SK-N-SH (cell line): ENCODE measurements around the gene PHEX. TPM values are rescaled to one million over a fixed set of nuclear protein-coding genes. Genes with fewer than 3 reads are reported as not detected.

ENCODE experiments used
- CTCF ChIA-PET: fragments of 300-600, 350-600 bp; formaldehyde crosslinking; extraction: SDS; loops from one replicate; lab custom pipeline; 2021; lab: Yijun Ruan, JAX
- POLR2A ChIA-PET: fragments of 350-600 bp; sonication (Branson Sonifier 250); formaldehyde crosslinking; extraction: SDS; loops from one replicate; lab custom pipeline; 2020; ENCODE audit warnings: antibody characterized with exemption, inconsistent platforms; lab: Yijun Ruan, JAX
- DNase-seq: peaks from one replicate; pipeline ENCODE4 v3.0.0; 2012
- H2AFZ ChIP-seq: fragments of 200-600 bp; sonication (generic); 2 replicates; pipeline ENCODE4 v1.8.1; 2016; ENCODE audit warnings: antibody characterized with exemption, mild to moderate bottlenecking, low read depth
- H3F3A ChIP-seq: fragments of 200-600 bp; sonication (generic); replicated peaks from 2 replicates; pipeline ENCODE3; 2016; ENCODE audit warnings: antibody characterized with exemption, mild to moderate bottlenecking; ENCODE audit not compliant: insufficient read depth
- H3K27ac ChIP-seq, 2 experiments: fragments of 200-500 bp in 1 of 2; fragments of 200-600 bp in 1 of 2; sonication (Bioruptor generic) in 1 of 2; sonication (generic), shearing (Covaris generic) in 1 of 2; 2 replicates each; pipeline versions ENCODE4 v1.5.1 to v1.6.1; 2014 to 2016; ENCODE audit warnings: low read depth in 2 of 2, inconsistent platforms in 1 of 2, low read length in 1 of 2, mild to moderate bottlenecking in 1 of 2, mixed read lengths in 1 of 2
- H3K27me3 ChIP-seq: fragments of 200-600 bp; sonication (generic), shearing (Covaris generic); 2 replicates; pipeline ENCODE4 v1.6.1; 2016; ENCODE audit warnings: mixed run types; ENCODE audit not compliant: insufficient read depth
- H3K36me3 ChIP-seq, 2 experiments: fragments of 200-500 bp in 1 of 2; fragments of 200-600 bp in 1 of 2; sonication (Bioruptor generic) in 1 of 2; sonication (generic) in 1 of 2; replicated peaks in 1 of 2; 2 replicates each; pipeline versions ENCODE3 to v1.5.1; 2014 to 2016; ENCODE audit warnings: low read length in 1 of 2, mild to moderate bottlenecking in 1 of 2; ENCODE audit not compliant: insufficient read depth in 2 of 2, control insufficient read depth in 1 of 2
- H3K4me1 ChIP-seq, 2 experiments: fragments of 200-500 bp in 1 of 2; fragments of 200-600 bp in 1 of 2; sonication (Bioruptor generic) in 1 of 2; sonication (generic), shearing (Covaris generic) in 1 of 2; 2 replicates each; pipeline versions ENCODE4 v1.5.1 to v1.6.1; 2014 to 2016; ENCODE audit warnings: low read depth in 1 of 2, low read length in 1 of 2, mixed run types in 1 of 2; ENCODE audit not compliant: insufficient read depth in 2 of 2, control insufficient read depth in 1 of 2
- H3K4me2 ChIP-seq: fragments of 200-600 bp; sonication (generic), shearing (Covaris generic); 2 replicates; pipeline ENCODE4 v1.6.1; 2017; ENCODE audit warnings: mixed run types
- H3K4me3 ChIP-seq, 2 experiments: fragments of 200-500 bp in 1 of 2; fragments of 200-600 bp in 1 of 2; sonication (Bioruptor generic) in 1 of 2; sonication (generic), shearing (Covaris generic) in 1 of 2; 2 replicates each; pipeline versions ENCODE4 v1.5.1 to v1.8.1; 2014 to 2016; ENCODE audit warnings: low read depth in 2 of 2, inconsistent platforms in 1 of 2, low read length in 1 of 2, mild to moderate bottlenecking in 1 of 2, mixed read lengths in 1 of 2, moderate library complexity in 1 of 2
- H3K79me2 ChIP-seq: fragments of 200-600 bp; sonication (generic); 2 replicates; pipeline ENCODE4 v1.8.1; 2017; ENCODE audit warnings: mild to moderate bottlenecking; ENCODE audit not compliant: insufficient read depth
- H3K9ac ChIP-seq: fragments of 200-600 bp; sonication (generic); 2 replicates; pipeline ENCODE4 v1.6.1; 2017; ENCODE audit warnings: mixed run types
- H3K9me2 ChIP-seq: fragments of 200-600 bp; sonication (generic); 2 replicates; pipeline ENCODE4 v1.6.1; 2017; ENCODE audit warnings: mixed run types
- H3K9me3 ChIP-seq: fragments of 200-600 bp; sonication (generic); 2 replicates; pipeline ENCODE4 v1.6.1; 2017; ENCODE audit warnings: mixed run types, mild to moderate bottlenecking, moderate library complexity
- H4K20me1 ChIP-seq: fragments of 200-600 bp; sonication (generic); 2 replicates; pipeline ENCODE4 v1.6.1; 2017; ENCODE audit warnings: mild to moderate bottlenecking, mixed run types; ENCODE audit not compliant: insufficient read depth
- EZH2phosphoT487 ChIP-seq: fragments of 200-600 bp; sonication (generic); IDR thresholded peaks from 2 replicates; pipeline ENCODE4 v1.6.1; 2017; ENCODE audit warnings: low read depth, mixed run types, mild to moderate bottlenecking, antibody characterized with exemption, moderate library complexity, borderline replicate concordance
- FOSL2 ChIP-seq: IDR thresholded peaks from 2 replicates; pipeline ENCODE4 v1.4.0; 2012; ENCODE audit warnings: low read depth, mild to moderate bottlenecking, moderate library complexity, borderline replicate concordance
- POLR2AphosphoS5 ChIP-seq: IDR thresholded peaks from 2 replicates; pipeline ENCODE4 v1.6.1; 2012; ENCODE audit warnings: low read depth, low read length
- SIN3A ChIP-seq: IDR thresholded peaks from 2 replicates; pipeline ENCODE4 v1.6.1; 2012; ENCODE audit warnings: low read depth, mild to moderate bottlenecking, low read length, moderate library complexity, borderline replicate concordance
- SMC3 ChIP-seq: IDR thresholded peaks from 2 replicates; pipeline ENCODE4 v1.6.1; 2012; ENCODE audit warnings: low read depth, low read length, improper control_type of control experiment
- TCF12 ChIP-seq: IDR thresholded peaks from 2 replicates; pipeline ENCODE4 v1.4.0; 2012
- YY1 ChIP-seq: IDR thresholded peaks from 2 replicates; pipeline ENCODE4 v1.4.0; 2012; ENCODE audit warnings: low read depth, mild to moderate bottlenecking
- WGBS: methylation state at CpG from one replicate; pipeline ENCODE4 v1.1.6; 2017; ENCODE audit warnings: low lambda C conversion rate; 5-methylcytosine and 5-hydroxymethylcytosine counted together
- polyA plus RNA-seq, 3 experiments: library from polyadenylated mRNA; depleted of rRNA; stranded (reverse); fragments of >200 nt; gene quantifications; 2 replicates each; pipeline ENCODE4 v1.2.3, GENCODE V29; 2012
- TF ChIP-seq, protein P1 (sequence below): IDR thresholded peaks from 2 replicates; pipeline ENCODE4 v1.6.1; 2012; ENCODE audit warnings: mild to moderate bottlenecking, low read depth, low read length, moderate library complexity
- TF ChIP-seq, protein P2 (sequence below): fragments of 200-600 bp; sonication (generic); IDR thresholded peaks from 2 replicates; pipeline ENCODE4 v1.6.1; 2017; ENCODE audit warnings: antibody characterized with exemption, mild to moderate bottlenecking, moderate library complexity

The PHEX gene
- polyA plus RNA-seq, 1 of the 3 experiments (the other 2 are of a cell fraction), result 0.35 TPM

DNA sequence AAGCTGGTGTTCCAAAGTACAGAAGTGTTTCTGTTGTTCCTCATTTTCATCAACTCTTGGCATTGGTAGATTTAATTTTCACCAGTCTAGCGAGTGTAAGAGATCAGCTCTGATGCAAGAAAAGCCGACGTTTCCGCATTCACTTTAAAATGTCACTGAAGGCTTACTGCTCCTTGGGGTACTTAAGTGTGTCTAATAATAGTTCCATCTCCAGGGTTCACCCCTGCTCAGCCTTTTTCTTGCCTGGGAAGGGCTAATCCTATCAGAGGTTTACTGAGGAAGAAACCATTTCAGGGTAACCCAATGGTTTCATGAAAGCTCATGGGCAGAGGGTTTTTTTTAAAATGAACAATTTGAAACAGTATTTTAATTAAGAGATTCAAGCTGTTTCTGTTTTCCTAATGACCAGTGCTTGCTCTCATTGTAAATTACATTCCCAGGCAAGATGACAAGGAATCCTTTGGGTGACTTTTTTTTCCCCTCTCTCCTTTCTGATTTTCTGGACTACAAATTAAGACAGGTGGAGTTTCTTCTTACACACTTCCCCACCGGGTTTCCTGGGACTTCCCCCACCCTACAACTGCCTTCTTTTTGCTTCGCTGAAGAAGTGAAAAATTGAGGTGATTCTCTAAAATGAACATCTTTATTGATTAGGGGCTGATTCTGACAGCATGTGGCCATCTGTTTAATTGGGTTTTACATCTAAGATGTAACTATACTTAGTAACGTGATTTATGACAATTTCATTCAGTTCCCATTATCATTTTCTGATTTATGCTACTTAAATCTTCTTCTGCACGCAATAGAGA lies 161.9 kb downstream of the PHEX start:
- H3K9ac ChIP-seq, result no peak overlapping the region
- no peaks in the 10 kb centered on the region for H3K27me3 ChIP-seq
- no peaks in the 10 kb centered on the region for H3K9me2 ChIP-seq
- no peaks in the 10 kb centered on the region for H4K20me1 ChIP-seq
- H3K4me3 ChIP-seq, result no peak overlapping the region
- CTCF ChIA-PET, result interaction anchor here (0.8 to 1.6 kb wide), 5 partner anchors 17 to 209 kb away, joined by 3 to 6 read pairs (median 4); no protein-coding TSS in a partner anchor
- no peaks in the 10 kb centered on the region for H3K4me1 ChIP-seq
- WGBS, result 51% methylated on average over 8 of the region's 8 CpGs
- no peak overlapping the region for H3K4me2 ChIP-seq
- H3K9me3 ChIP-seq, result no peaks in the 10 kb centered on the region
- no peaks in the 10 kb centered on the region for H3K79me2 ChIP-seq
- TF ChIP-seq SMC3, result no peak
- TF ChIP-seq, all 33 proteins: peak for 0
- H2AFZ ChIP-seq, result no peak overlapping the region
- H3F3A ChIP-seq, result no peaks in the 10 kb centered on the region
- H3K27ac ChIP-seq, result no peak overlapping the region
- H3K36me3 ChIP-seq, result no peaks in the 10 kb centered on the region
- no peak for DNase-seq
- POLR2A ChIA-PET, result interaction anchor here (0.5 kb wide), 1 partner anchor 894 kb away, joined by 4 read pairs; no protein-coding TSS in a partner anchor

DNA sequence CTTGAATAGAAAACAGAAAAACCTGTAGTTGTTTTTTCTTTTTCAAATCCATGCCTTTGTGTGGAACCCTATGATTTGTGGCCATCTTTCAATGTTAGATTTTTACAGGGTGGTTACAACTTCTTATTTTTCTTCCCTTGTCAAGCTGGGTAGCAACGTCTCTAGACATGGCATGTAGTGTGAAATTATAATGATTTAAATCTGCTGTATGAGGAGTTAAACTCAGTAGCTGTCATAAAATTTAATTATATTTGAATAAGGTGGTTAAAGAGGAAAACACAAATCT lies 162.5 kb downstream of the PHEX start:
- no peaks in the 10 kb centered on the region for H3K79me2 ChIP-seq
- no peaks in the 10 kb centered on the region for H4K20me1 ChIP-seq
- WGBS, result 35% methylated on average over 1 of the region's 1 CpG
- no peaks in the 10 kb centered on the region for H3K9me3 ChIP-seq
- no peaks in the 10 kb centered on the region for H3K36me3 ChIP-seq
- H3F3A ChIP-seq, result no peaks in the 10 kb centered on the region
- no peak overlapping the region for H3K4me3 ChIP-seq
- no peak overlapping the region for H2AFZ ChIP-seq
- TF ChIP-seq POLR2AphosphoS5 (no peak), SIN3A (no peak), FOSL2 (no peak), EZH2phosphoT487 (no peak), YY1 (no peak), TCF12 (no peak)
- TF ChIP-seq, protein P1, sequence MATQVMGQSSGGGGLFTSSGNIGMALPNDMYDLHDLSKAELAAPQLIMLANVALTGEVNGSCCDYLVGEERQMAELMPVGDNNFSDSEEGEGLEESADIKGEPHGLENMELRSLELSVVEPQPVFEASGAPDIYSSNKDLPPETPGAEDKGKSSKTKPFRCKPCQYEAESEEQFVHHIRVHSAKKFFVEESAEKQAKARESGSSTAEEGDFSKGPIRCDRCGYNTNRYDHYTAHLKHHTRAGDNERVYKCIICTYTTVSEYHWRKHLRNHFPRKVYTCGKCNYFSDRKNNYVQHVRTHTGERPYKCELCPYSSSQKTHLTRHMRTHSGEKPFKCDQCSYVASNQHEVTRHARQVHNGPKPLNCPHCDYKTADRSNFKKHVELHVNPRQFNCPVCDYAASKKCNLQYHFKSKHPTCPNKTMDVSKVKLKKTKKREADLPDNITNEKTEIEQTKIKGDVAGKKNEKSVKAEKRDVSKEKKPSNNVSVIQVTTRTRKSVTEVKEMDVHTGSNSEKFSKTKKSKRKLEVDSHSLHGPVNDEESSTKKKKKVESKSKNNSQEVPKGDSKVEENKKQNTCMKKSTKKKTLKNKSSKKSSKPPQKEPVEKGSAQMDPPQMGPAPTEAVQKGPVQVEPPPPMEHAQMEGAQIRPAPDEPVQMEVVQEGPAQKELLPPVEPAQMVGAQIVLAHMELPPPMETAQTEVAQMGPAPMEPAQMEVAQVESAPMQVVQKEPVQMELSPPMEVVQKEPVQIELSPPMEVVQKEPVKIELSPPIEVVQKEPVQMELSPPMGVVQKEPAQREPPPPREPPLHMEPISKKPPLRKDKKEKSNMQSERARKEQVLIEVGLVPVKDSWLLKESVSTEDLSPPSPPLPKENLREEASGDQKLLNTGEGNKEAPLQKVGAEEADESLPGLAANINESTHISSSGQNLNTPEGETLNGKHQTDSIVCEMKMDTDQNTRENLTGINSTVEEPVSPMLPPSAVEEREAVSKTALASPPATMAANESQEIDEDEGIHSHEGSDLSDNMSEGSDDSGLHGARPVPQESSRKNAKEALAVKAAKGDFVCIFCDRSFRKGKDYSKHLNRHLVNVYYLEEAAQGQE, result no peak
- TF ChIP-seq, protein P2, sequence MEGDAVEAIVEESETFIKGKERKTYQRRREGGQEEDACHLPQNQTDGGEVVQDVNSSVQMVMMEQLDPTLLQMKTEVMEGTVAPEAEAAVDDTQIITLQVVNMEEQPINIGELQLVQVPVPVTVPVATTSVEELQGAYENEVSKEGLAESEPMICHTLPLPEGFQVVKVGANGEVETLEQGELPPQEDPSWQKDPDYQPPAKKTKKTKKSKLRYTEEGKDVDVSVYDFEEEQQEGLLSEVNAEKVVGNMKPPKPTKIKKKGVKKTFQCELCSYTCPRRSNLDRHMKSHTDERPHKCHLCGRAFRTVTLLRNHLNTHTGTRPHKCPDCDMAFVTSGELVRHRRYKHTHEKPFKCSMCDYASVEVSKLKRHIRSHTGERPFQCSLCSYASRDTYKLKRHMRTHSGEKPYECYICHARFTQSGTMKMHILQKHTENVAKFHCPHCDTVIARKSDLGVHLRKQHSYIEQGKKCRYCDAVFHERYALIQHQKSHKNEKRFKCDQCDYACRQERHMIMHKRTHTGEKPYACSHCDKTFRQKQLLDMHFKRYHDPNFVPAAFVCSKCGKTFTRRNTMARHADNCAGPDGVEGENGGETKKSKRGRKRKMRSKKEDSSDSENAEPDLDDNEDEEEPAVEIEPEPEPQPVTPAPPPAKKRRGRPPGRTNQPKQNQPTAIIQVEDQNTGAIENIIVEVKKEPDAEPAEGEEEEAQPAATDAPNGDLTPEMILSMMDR, result no peak
- no peak overlapping the region for H3K9ac ChIP-seq
- no peaks in the 10 kb centered on the region for H3K27me3 ChIP-seq
- no peak overlapping the region for H3K4me2 ChIP-seq
- H3K27ac ChIP-seq, result no peak overlapping the region
- no peak for DNase-seq
- no peaks in the 10 kb centered on the region for H3K4me1 ChIP-seq
- ChIA-PET CTCF (interaction anchor here (1.1 to 1.5 kb wide), 4 partner anchors 59 to 210 kb away, joined by 3 to 6 read pairs (median 4); no protein-coding TSS in a partner anchor), POLR2A (no interaction called here)
- H3K9me2 ChIP-seq, result no peaks in the 10 kb centered on the region
